Measurements from ENCODE around the gene ZNF483.
A peak's percentile ranks its signal among the peaks of the same experiment; 100 is the strongest.

The ZNF483 gene

GRCh38 chr9:111477677-111478076, 47.3 kb upstream of the ZNF483 start (continued):
- TF ChIP-seq POU6F1 (CRISPR knock-in tag; IDR thresholded peaks at IDR 0.05; ENCODE audit: borderline replicate concordance, low read depth) (no peak), ZFP30 (CRISPR knock-in tag; IDR thresholded peaks at IDR 0.05) (no peak), ZNF8 (CRISPR knock-in tag; IDR thresholded peaks at IDR 0.05) (no peak), TOX (CRISPR knock-in tag; IDR thresholded peaks at IDR 0.05; ENCODE audit: borderline replicate concordance) (no peak)

DNA sequence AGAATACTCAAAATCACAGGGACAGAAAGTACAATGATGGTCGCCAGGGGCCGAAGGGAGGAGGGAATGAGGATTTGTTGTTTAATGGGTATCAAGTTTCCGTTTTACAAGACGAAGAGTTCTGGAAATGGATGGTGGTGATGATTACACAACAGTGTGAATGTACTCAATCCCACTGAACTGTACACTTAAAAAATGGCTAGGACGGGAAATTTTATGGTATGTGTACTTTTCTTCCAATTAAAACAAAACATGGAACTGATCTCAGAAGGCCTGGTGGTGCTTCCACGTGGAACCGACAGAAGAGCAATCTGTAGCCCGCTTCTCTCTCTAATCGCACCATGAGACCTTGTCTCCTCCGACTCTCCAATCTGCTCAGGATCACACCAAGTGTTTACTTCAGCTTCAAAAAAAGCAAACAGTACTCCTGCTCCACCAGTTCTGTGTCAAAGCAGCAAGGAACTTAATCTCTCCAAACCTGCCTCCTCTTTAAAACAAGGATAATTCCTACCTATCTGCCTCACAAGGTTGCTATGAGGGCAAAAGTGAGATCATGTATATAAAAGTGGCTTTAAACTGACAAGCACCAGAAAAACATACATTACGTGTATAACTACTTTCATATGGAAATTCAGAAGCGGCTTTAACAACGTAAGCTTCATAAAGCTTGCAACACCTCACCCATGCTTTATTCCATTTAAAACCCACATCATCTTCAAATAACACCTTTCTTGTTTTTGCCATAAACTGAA, 42.9 kb upstream of the ZNF483 start:
- TF ChIP-seq TOX (CRISPR knock-in tag; IDR thresholded peaks at IDR 0.05; ENCODE audit: borderline replicate concordance) (no peak), ESRRG (CRISPR knock-in tag; IDR thresholded peaks at IDR 0.05) (no peak), BACH2 (CRISPR knock-in tag; IDR thresholded peaks at IDR 0.05; ENCODE audit: borderline replicate concordance) (no peak), TSHZ2 (CRISPR knock-in tag; IDR thresholded peaks at IDR 0.05) (no peak), CSDC2 (CRISPR knock-in tag; IDR thresholded peaks at IDR 0.05) (no peak), ZC3H10 (CRISPR knock-in tag; IDR thresholded peaks at IDR 0.05) (no peak), PPARA (CRISPR knock-in tag; IDR thresholded peaks at IDR 0.05; ENCODE audit: borderline replicate concordance) (no peak), POU6F1 (CRISPR knock-in tag; IDR thresholded peaks at IDR 0.05; ENCODE audit: borderline replicate concordance, low read depth) (no peak), CSRNP3 (CRISPR knock-in tag; IDR thresholded peaks at IDR 0.05) (no peak), ISL1 (CRISPR knock-in tag; IDR thresholded peaks at IDR 0.05) (no peak), ZNF70 (CRISPR knock-in tag; IDR thresholded peaks at IDR 0.05) (no peak), OSR1 (CRISPR knock-in tag; IDR thresholded peaks at IDR 0.05) (no peak), TCF4 (CRISPR knock-in tag; IDR thresholded peaks at IDR 0.05; ENCODE audit: borderline replicate concordance) (no peak), SNAI2 (CRISPR knock-in tag; IDR thresholded peaks at IDR 0.05) (no peak), ARNTL (CRISPR knock-in tag; IDR thresholded peaks at IDR 0.05; ENCODE audit: borderline replicate concordance, low read depth) (no peak)
- TF ChIP-seq, protein P1, sequence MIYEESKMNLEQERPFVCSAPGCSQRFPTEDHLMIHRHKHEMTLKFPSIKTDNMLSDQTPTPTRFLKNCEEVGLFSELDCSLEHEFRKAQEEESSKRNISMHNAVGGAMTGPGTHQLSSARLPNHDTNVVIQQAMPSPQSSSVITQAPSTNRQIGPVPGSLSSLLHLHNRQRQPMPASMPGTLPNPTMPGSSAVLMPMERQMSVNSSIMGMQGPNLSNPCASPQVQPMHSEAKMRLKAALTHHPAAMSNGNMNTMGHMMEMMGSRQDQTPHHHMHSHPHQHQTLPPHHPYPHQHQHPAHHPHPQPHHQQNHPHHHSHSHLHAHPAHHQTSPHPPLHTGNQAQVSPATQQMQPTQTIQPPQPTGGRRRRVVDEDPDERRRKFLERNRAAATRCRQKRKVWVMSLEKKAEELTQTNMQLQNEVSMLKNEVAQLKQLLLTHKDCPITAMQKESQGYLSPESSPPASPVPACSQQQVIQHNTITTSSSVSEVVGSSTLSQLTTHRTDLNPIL (CRISPR knock-in tag; IDR thresholded peaks at IDR 0.05; ENCODE audit: low read depth), result no peak
- ATAC-seq, result no peak

DNA sequence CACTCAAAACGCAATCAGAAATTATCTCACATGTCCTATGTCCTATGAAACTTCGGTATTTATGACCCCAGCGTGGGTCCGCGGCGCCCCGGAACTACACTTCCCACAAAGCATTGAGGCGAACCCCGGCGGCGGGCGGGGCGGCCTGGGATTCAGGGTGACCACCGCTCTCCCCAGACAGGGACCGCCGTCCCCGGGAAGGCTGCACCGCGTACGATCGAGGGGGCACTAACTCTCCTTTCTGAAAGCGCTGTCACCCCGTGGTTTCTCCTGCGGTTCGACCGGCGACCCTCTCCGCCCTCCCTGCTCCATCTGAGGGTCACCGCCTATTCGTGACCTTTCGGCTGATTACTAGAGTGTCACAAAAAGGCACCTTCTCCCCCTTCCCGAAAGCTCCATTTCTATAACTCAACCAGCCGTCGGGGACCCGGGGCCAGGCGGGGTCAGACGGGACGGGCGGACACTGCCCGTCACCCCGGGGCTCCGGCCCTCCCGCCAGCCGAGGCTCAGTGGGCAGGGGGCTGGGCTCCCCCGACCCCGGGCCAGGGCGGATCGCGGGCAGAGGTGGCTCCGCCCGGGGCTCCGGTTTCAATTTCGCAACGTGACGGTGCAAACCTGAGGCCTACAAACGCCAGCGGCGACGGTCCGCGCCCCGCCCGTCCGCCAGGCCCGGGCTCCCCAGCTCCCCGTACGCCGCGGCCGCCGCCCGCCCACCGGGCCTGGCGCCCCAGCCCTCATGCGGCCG, 42.1 kb upstream of the ZNF483 start:
- ATAC-seq, result peak; percentile 78
- TF ChIP-seq PATZ1 (CRISPR knock-in tag; IDR thresholded peaks at IDR 0.05; ENCODE audit: borderline replicate concordance) (no peak), ARNTL (CRISPR knock-in tag; IDR thresholded peaks at IDR 0.05; ENCODE audit: borderline replicate concordance, low read depth) (no peak), ISL1 (CRISPR knock-in tag; IDR thresholded peaks at IDR 0.05) (no peak), ZFP3 (CRISPR knock-in tag; IDR thresholded peaks at IDR 0.05) (no peak), PPARA (CRISPR knock-in tag; IDR thresholded peaks at IDR 0.05; ENCODE audit: borderline replicate concordance) (no peak), ESRRG (CRISPR knock-in tag; IDR thresholded peaks at IDR 0.05) (no peak), TCF4 (CRISPR knock-in tag; IDR thresholded peaks at IDR 0.05; ENCODE audit: borderline replicate concordance) (no peak), GLIS3 (CRISPR knock-in tag; IDR thresholded peaks at IDR 0.05) (no peak)
